Prostate gland (tissue), 2 donors: ENCODE results near the gene CPSF3. TPM values are rescaled to one million over a fixed set of nuclear protein-coding genes. Genes with fewer than 3 reads are reported as not detected.

Source experiments
- DNase-seq: peaks from one replicate; pipeline ENCODE4 v3.0.0-alpha.2; 2019; ENCODE audit warnings: low spot score
- H3K27ac ChIP-seq, 2 donors: fragments of 200-600 bp; sonication (generic); 2 replicates each; pipeline ENCODE4 v1.5.1; 2017 to 2019
- H3K27me3 ChIP-seq: fragments of 200-600 bp; sonication (generic); replicated peaks from 2 replicates; pipeline ENCODE4 v1.5.1; 2019; ENCODE audit not compliant: insufficient read depth
- H3K36me3 ChIP-seq, 2 donors: fragments of 200-600 bp; sonication (generic); 1 replicate in 1 of 2; 2 replicates in 1 of 2; pipeline versions ENCODE4 v1.5.1 to v1.8.1; 2017 to 2019
- H3K4me1 ChIP-seq: fragments of 200-600 bp; sonication (generic); replicated peaks from 2 replicates; pipeline ENCODE4 v1.5.1; 2019
- H3K4me3 ChIP-seq, 2 donors: fragments of 200-600 bp; sonication (generic); 2 replicates each; pipeline ENCODE4 v1.5.1; 2017 to 2019
- H3K9me3 ChIP-seq: fragments of 200-600 bp; sonication (generic); 2 replicates; pipeline ENCODE4 v1.5.1; 2017
- POLR2A ChIP-seq: fragments of 450-650 bp; IDR thresholded peaks from one replicate; pipeline ENCODE4 v1.6.1; 2016; ENCODE audit warnings: antibody characterized with exemption, mild to moderate bottlenecking
- POLR2AphosphoS5 ChIP-seq: sonication (generic); formaldehyde crosslinking; IDR thresholded peaks from one replicate; pipeline ENCODE4 v1.6.1; 2017; ENCODE audit warnings: antibody characterized with exemption
- WGBS: methylation state at CpG from one replicate; pipeline ENCODE4 v1.1.5; 2018; 5-methylcytosine and 5-hydroxymethylcytosine counted together
- intact Hi-C: fragments of 100-400 bp; cut with DNase I; formaldehyde crosslinking; loops from one replicate; pipeline ENCODE4 v1.14.2; 2022
- total RNA-seq, 2 donors: library from RNA; depleted of rRNA; stranded (reverse); fragments of >200 nt; gene quantifications; one replicate each; pipeline ENCODE4 v1.1.0, GENCODE V29; 2016
- TF ChIP-seq, protein P1 (sequence below), 4 experiments: fragments of 200-600 bp in 2 of 4; fragments of 450-650 bp in 2 of 4; sonication (generic) in 2 of 4; IDR thresholded peaks; 1 replicate in 3 of 4; 2 replicates in 1 of 4; pipeline ENCODE4 v1.5.1; 2016 to 2019; ENCODE audit warnings: antibody characterized with exemption in 4 of 4, mild to moderate bottlenecking in 2 of 4, moderate library complexity in 2 of 4

The CPSF3 gene
- total RNA-seq, 2 donors from 2014 or later = 24.8 to 50.8 TPM

DNA sequence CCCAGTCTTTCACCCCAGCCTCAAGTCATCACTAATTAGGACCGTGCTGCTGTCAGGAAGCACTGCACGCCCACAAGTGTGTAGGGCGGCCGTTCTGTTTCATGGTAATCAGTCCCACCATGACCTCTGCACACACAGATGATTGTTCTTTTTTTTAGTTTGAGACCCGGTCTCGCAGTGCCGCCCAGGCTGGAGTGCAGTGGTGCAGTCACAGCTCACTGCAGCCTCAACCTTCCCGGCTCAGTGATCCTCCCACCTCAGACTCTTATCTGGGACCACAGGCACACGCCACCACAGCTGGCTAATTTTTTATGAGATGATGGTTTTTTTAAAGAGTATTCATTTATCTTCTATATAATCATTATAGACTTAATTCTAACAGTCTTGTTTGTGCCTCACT lies 49.1 kb downstream of the CPSF3 start:
- H3K4me3 ChIP-seq = no peak overlapping the region
- H3K27me3 ChIP-seq = no peaks in the 10 kb centered on the region
- H3K36me3 ChIP-seq = no peaks in the 10 kb centered on the region
- no peak for TF ChIP-seq POLR2AphosphoS5
- TF ChIP-seq, protein P1, sequence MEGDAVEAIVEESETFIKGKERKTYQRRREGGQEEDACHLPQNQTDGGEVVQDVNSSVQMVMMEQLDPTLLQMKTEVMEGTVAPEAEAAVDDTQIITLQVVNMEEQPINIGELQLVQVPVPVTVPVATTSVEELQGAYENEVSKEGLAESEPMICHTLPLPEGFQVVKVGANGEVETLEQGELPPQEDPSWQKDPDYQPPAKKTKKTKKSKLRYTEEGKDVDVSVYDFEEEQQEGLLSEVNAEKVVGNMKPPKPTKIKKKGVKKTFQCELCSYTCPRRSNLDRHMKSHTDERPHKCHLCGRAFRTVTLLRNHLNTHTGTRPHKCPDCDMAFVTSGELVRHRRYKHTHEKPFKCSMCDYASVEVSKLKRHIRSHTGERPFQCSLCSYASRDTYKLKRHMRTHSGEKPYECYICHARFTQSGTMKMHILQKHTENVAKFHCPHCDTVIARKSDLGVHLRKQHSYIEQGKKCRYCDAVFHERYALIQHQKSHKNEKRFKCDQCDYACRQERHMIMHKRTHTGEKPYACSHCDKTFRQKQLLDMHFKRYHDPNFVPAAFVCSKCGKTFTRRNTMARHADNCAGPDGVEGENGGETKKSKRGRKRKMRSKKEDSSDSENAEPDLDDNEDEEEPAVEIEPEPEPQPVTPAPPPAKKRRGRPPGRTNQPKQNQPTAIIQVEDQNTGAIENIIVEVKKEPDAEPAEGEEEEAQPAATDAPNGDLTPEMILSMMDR (IDR thresholded peaks at IDR 0.05) = no peak
- H3K4me1 ChIP-seq = no peaks in the 10 kb centered on the region
- H3K9me3 ChIP-seq = no peaks in the 10 kb centered on the region
- no peak for DNase-seq
- 97% methylated on average over 9 of the region's 9 CpGs for WGBS
- intact Hi-C loops = loop anchor here (5.0 kb wide), 1 partner anchor 85 kb away; the partner anchor contains the start of gene ADAM17
- no peak overlapping the region for H3K27ac ChIP-seq

DNA sequence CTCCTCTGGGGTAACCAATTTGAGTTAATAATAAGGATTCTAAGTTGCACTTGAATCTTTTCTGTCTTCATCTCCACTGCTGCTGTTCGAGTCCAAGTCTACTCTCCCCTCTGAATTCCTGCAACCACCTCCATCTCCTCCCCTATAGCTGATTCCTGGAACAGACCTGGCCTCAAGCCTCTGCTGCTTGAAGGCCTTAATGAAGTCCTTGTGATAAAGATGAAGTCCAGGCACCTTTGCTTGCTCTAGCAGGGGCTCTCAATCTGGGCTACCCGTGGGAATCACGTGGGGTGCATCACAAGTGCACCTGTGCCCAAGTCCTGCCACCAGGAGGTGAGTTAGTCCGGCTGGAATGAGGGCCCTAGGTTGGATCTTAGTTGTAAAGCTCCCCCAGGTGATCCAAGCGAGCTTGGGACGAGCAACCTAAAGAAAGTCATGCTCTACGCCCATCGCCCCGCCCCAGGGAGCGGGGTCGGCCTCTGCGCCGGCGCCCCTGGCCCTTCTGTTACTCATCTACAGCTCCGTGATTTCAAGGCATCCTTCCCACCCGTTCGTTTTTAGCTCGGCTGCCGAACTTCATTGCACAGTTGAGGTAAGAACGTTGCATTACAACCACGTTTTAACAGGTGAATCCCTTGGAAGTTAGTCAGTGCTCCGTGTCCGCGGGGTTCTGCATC lies 50.0 kb downstream of the CPSF3 start:
- intact Hi-C loops = loop anchor here (5.0 kb wide), 1 partner anchor 84 kb away; the partner anchor contains the start of gene ADAM17
- WGBS = 28% methylated on average over 24 of the region's 24 CpGs
- Histone ChIP-seq H3K27ac (peak overlapping the region; percentile 81 to 83), H3K27me3 (no peaks in the 10 kb centered on the region), H3K4me1 (no peaks in the 10 kb centered on the region), H3K36me3 (no peaks in the 10 kb centered on the region), H3K9me3 (no peaks in the 10 kb centered on the region), H3K4me3 (peak overlapping the region; percentile 78 to 82)
- DNase-seq = no peak
- TF ChIP-seq POLR2AphosphoS5 = no peak
- TF ChIP-seq, protein P1 (IDR thresholded peaks at IDR 0.05) = peak in 2 of 4 experiments; percentile 21 to 46
- TF ChIP-seq POLR2A = no peak

DNA sequence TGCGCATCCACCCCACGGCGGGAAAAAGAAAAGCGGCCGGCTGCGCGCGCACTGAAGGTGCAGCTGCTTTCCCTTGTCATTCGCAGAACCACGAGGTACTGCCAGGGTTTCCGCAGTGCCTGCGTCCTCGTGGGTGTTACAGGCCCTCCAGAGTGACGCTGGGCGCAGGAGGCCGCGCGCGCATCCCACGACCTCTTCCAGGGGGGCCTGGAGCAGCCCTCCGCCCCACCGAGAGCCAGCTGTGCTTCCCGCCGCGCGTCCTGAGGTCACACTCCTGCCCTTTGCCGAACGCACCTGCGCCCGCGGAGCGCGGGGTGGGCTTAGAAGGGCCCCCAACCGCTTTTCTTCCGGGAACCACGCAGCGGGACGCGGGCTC lies 50.5 kb downstream of the CPSF3 start:
- H3K9me3 ChIP-seq = no peaks in the 10 kb centered on the region
- no peak for DNase-seq
- no peaks in the 10 kb centered on the region for H3K27me3 ChIP-seq
- H3K27ac ChIP-seq = peak overlapping the region; percentile 81 to 83
- H3K4me1 ChIP-seq = no peaks in the 10 kb centered on the region
- WGBS = 5% methylated on average over 35 of the region's 39 CpGs
- TF ChIP-seq POLR2AphosphoS5 (no peak), POLR2A (no peak)
- TF ChIP-seq, protein P1 (IDR thresholded peaks at IDR 0.05) = no peak
- H3K36me3 ChIP-seq = no peaks in the 10 kb centered on the region
- peak overlapping the region; percentile 78 to 82 for H3K4me3 ChIP-seq
- intact Hi-C loops = loop anchor here (5.0 kb wide), 1 partner anchor 83 kb away; the partner anchor contains the start of gene ADAM17

DNA sequence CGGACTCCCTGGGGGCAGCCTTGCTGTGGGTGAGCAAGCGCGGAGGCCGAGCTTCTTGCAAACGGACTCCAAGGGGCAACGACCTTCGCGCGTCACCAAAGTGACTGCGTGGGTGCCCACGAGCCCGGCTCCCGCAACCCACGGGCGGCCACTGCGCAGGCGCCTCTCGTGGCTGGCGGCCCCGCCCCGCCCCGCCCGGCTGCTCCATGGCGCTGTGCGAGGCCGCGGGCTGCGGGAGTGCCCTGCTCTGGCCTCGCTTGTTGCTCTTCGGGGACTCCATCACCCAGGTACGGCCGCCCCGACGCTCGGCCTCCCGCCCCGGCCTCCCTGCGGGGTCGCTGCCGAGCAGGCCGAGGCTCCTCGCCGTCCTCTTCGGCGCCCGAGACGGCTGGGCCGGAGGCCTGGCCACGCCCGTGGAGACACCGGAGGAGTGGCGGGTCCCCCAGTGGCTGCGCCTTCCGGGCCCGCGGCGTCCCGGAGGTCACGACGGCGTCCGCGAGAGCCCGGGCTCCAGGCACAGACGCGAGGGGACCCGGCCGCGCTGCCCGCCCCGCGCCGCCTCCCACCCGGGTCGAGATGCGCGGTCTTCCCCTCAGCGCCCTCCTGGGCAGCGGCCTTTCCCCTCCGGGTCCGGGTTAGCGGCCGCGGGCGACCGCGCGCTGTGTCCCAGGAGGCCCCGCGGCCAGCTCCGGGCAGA lies 51.1 kb downstream of the CPSF3 start, which contains the start of gene IAH1:
TSS of gene IAH1 (plus strand) at position 191 of the 697 bp plus-strand sequence. CDS start at position 207, 16 bp downstream.
- TF ChIP-seq POLR2A (peak; percentile 63), POLR2AphosphoS5 (no peak)
- TF ChIP-seq, protein P1 (IDR thresholded peaks at IDR 0.05) = peak in 2 of 4 experiments; percentile 12 to 15
- H3K36me3 ChIP-seq = no peaks in the 10 kb centered on the region
- H3K4me1 ChIP-seq = no peaks in the 10 kb centered on the region
- peak; percentile 39 for DNase-seq
- intact Hi-C loops = loop anchor here (5.0 kb wide), 2 partner anchors 83 to 158 kb away; partner anchors contain the start of genes ADAM17 and YWHAQ
- H3K4me3 ChIP-seq = peak within 1 kb of the TSS; percentile 78 to 82
- no peaks in the 10 kb centered on the region for H3K27me3 ChIP-seq
- H3K9me3 ChIP-seq = no peaks in the 10 kb centered on the region
- WGBS = 0% methylated on average over 34 of the region's 91 CpGs
- H3K27ac ChIP-seq = peak within 1 kb of the TSS; percentile 81 to 83
